Gastrocnemius medialis (tissue), 4 donors: ENCODE measurements around the gene TGM2.
A peak's percentile ranks its signal among the peaks of the same experiment; 100 is the strongest.

Source experiments
- POLR2A ChIP-seq, 2 donors: fragments of 450-650 bp; IDR thresholded peaks; one replicate each; pipeline ENCODE4 v1.6.1; 2017; ENCODE audit warnings: antibody characterized with exemption in 2 of 2, mild to moderate bottlenecking in 2 of 2, moderate library complexity in 2 of 2
- TF ChIP-seq, protein P1 (sequence below), 5 experiments: fragments of 450-650 bp in 3 of 5; fragments of 200-600 bp in 2 of 5; sonication (generic) in 2 of 5; IDR thresholded peaks in 4 of 5; conservative IDR thresholded peaks in 1 of 5; 1 replicate in 4 of 5; 2 replicates in 1 of 5; pipeline ENCODE4 v1.5.1; 2016 to 2019; ENCODE audit warnings: antibody characterized with exemption in 5 of 5, mild to moderate bottlenecking in 3 of 5, moderate library complexity in 3 of 5

DNA sequence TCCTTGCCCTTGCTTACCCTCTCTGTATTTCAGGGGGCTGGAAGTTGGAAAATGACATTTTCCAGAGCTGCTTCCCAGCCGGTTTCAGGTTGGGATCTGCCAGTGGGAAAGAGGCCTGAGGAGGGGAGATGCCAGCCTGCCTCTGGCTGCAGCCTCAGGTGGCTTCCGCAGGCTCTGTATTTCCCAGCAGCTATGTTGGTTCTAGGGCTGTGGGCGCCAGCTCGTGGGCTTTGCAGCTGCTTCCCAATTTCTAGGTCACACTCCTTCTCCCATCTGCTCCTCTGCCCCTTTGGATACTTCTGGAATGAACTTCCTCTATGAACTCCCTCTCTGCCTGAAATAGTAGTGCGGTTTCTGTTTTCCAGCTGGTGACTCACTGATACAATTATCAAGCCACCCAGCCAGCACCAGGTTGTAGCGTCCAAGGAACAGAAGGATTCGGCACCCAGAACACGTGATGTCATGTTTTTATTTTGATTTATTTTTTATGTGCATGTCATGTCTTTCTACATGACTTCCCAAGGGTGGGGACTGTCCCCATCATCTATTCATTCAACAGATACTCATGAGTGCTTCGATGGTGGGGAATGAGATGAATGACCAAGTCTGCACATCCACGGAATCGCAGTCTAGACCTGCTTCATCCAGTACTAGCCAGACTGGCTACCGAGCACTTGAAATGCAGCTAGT is 38.0 kb downstream of the TGM2 start:
- TF ChIP-seq, protein P1, sequence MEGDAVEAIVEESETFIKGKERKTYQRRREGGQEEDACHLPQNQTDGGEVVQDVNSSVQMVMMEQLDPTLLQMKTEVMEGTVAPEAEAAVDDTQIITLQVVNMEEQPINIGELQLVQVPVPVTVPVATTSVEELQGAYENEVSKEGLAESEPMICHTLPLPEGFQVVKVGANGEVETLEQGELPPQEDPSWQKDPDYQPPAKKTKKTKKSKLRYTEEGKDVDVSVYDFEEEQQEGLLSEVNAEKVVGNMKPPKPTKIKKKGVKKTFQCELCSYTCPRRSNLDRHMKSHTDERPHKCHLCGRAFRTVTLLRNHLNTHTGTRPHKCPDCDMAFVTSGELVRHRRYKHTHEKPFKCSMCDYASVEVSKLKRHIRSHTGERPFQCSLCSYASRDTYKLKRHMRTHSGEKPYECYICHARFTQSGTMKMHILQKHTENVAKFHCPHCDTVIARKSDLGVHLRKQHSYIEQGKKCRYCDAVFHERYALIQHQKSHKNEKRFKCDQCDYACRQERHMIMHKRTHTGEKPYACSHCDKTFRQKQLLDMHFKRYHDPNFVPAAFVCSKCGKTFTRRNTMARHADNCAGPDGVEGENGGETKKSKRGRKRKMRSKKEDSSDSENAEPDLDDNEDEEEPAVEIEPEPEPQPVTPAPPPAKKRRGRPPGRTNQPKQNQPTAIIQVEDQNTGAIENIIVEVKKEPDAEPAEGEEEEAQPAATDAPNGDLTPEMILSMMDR (IDR thresholded peaks at IDR 0.05 in 4 of 5, conservative IDR thresholded peaks at IDR 0.05 in 1 of 5) = peak in 1 of 5 experiments; percentile 15
- TF ChIP-seq POLR2A (IDR thresholded peaks at IDR 0.05) = no peak
